Panc1 (cell line): ENCODE data around the gene ATP10A.

Experiments used
- POLR2AphosphoS5 ChIP-seq: IDR thresholded peaks from 2 replicates; pipeline ENCODE4 v1.6.1; 2012; ENCODE audit warnings: mild to moderate bottlenecking, low read depth, low read length, moderate library complexity
- SIN3A ChIP-seq: IDR thresholded peaks from 2 replicates; pipeline ENCODE4 v1.6.1; 2012; ENCODE audit warnings: low read depth, mild to moderate bottlenecking, low read length, moderate library complexity, borderline replicate concordance; ENCODE audit not compliant: insufficient read depth
- TF ChIP-seq, protein P1 (sequence below): fragments of 450-650 bp; IDR thresholded peaks from 2 replicates; pipeline ENCODE4 v1.5.1; 2017; ENCODE audit warnings: mild to moderate bottlenecking

DNA sequence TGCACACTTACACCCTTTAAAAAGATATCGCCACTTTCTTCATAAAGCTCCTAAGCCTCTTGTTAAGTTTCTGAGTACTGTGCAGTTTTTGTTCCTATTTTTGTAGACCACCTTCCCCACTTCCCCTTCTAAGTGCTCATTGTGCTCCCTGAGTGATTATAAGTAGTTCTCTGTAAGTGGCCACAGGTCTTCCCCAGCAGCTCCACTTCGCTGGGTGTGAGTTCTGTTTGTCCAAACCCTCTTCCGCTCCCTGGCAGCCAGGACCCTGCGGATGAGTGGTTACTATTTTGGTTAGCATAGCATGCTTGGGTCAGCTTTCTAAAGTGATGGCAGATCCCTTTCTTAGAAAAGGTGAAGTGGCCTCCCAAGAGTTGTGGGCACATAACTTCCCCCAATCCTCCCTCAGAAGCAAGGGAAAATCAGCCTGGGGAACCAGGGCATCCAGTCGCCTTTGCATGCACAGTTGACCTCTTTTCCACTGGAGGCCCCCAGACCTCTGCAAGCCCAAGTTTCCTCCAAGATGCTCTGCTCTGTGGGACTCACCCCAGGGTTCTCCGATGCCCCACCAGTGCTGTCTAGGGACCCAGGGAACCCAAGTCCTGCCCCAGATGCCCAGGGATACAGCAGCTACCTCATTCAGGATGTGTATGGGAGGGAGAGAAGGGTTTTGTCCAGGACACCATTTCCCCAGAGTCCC lies 69.6 kb downstream of the ATP10A start:
- TF ChIP-seq, protein P1, sequence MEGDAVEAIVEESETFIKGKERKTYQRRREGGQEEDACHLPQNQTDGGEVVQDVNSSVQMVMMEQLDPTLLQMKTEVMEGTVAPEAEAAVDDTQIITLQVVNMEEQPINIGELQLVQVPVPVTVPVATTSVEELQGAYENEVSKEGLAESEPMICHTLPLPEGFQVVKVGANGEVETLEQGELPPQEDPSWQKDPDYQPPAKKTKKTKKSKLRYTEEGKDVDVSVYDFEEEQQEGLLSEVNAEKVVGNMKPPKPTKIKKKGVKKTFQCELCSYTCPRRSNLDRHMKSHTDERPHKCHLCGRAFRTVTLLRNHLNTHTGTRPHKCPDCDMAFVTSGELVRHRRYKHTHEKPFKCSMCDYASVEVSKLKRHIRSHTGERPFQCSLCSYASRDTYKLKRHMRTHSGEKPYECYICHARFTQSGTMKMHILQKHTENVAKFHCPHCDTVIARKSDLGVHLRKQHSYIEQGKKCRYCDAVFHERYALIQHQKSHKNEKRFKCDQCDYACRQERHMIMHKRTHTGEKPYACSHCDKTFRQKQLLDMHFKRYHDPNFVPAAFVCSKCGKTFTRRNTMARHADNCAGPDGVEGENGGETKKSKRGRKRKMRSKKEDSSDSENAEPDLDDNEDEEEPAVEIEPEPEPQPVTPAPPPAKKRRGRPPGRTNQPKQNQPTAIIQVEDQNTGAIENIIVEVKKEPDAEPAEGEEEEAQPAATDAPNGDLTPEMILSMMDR: no peak
- TF ChIP-seq POLR2AphosphoS5 (no peak), SIN3A (no peak)
